ENCODE measurements around the gene CENPL.

- TF ChIP-seq CTCF (IDR thresholded peaks at IDR 0.05) (no peak), POLR2A (IDR thresholded peaks at IDR 0.05) (no peak), POLR2AphosphoS5 (IDR thresholded peaks at IDR 0.05) (no peak)
Measured at GRCh38 chr1:173860065-173860464, 35.4 kb upstream of the CENPL start.

All from suprapubic skin (tissue), 4 donors.